PFSK-1 (cell line): ENCODE data around the gene PCLO.

ENCODE experiments used
- FOXP2 ChIP-seq: optimal IDR thresholded peaks from 2 replicates; pipeline ENCODE3; 2011; ENCODE audit warnings: borderline replicate concordance, control low read depth, inconsistent platforms; ENCODE audit not compliant: insufficient read depth; ENCODE audit errors: extremely low read length, extremely low read depth
- POLR2AphosphoS5 ChIP-seq: IDR thresholded peaks from 2 replicates; pipeline ENCODE4 v1.6.1; 2012; ENCODE audit warnings: low read depth, mild to moderate bottlenecking, control low read depth, low read length, moderate library complexity
- REST ChIP-seq, 2 experiments: IDR thresholded peaks; 2 replicates each; pipeline versions ENCODE4 v1.6.1 to v1.8.0; 2011 to 2012; ENCODE audit warnings: low read depth in 2 of 2, low read length in 2 of 2, control low read depth in 1 of 2, inconsistent platforms in 1 of 2, mild to moderate bottlenecking in 1 of 2, moderate library complexity in 1 of 2; ENCODE audit not compliant: insufficient read depth in 1 of 2
- SIN3A ChIP-seq: IDR thresholded peaks from 2 replicates; pipeline ENCODE4 v1.6.1; 2012; ENCODE audit warnings: mild to moderate bottlenecking, low read length, moderate library complexity, borderline replicate concordance; ENCODE audit not compliant: insufficient read depth
- TAF1 ChIP-seq: IDR thresholded peaks from 2 replicates; pipeline ENCODE4 v1.6.1; 2012; ENCODE audit warnings: low read length, control low read depth, borderline replicate concordance; ENCODE audit not compliant: insufficient read depth

PCLO gene

GRCh38 chr7:83166781-83167180 lies 4.1 kb upstream of the PCLO start:
- no peak for TF ChIP-seq TAF1
- TF ChIP-seq REST (IDR thresholded peaks at IDR 0.05; ENCODE audit: insufficient read depth in 1 of 2, low read depth in 2 of 2, low read length in 2 of 2): no peak
- TF ChIP-seq SIN3A: no peak
- TF ChIP-seq FOXP2: no peak
- TF ChIP-seq POLR2AphosphoS5: no peak

- TF ChIP-seq SIN3A (no peak), FOXP2 (no peak), TAF1 (no peak), REST (IDR thresholded peaks at IDR 0.05; ENCODE audit: insufficient read depth in 1 of 2, low read depth in 2 of 2, low read length in 2 of 2) (no peak), POLR2AphosphoS5 (no peak)
Observed at GRCh38 chr7:83161899-83162401, 734 bp downstream of the PCLO start.

- TF ChIP-seq REST (IDR thresholded peaks at IDR 0.05; ENCODE audit: insufficient read depth in 1 of 2, low read depth in 2 of 2, low read length in 2 of 2): peak in 1 of 2 experiments; percentile 78; a peak in 2 of 4 replicates
- TF ChIP-seq POLR2AphosphoS5: no peak
- TF ChIP-seq SIN3A: no peak
- TF ChIP-seq TAF1: no peak
- TF ChIP-seq FOXP2: no peak
Observed at GRCh38 chr7:83161186-83161585, 1.5 kb downstream of the PCLO start.

GRCh38 chr7:83159731-83160130 lies 3.0 kb downstream of the PCLO start:
- no peak for TF ChIP-seq POLR2AphosphoS5
- TF ChIP-seq FOXP2: no peak
- no peak for TF ChIP-seq SIN3A
- no peak for TF ChIP-seq TAF1
- no peak for TF ChIP-seq REST (IDR thresholded peaks at IDR 0.05; ENCODE audit: insufficient read depth in 1 of 2, low read depth in 2 of 2, low read length in 2 of 2)

- TF ChIP-seq FOXP2 (no peak), SIN3A (no peak), POLR2AphosphoS5 (no peak), REST (IDR thresholded peaks at IDR 0.05; ENCODE audit: insufficient read depth in 1 of 2, low read depth in 2 of 2, low read length in 2 of 2) (no peak), TAF1 (no peak)
Observed at GRCh38 chr7:83156006-83156405, 6.7 kb downstream of the PCLO start.
